GM23338 (cell line): ENCODE results near the gene IL1R1. TPM values are rescaled to one million over a fixed set of nuclear protein-coding genes. Genes with fewer than 3 reads are reported as not detected.

Experiments used
- ATAC-seq: fragments of 200-7000 bp; cut with Tn5 transposase; 3 replicates; pipeline ENCODE4 v1.9.1; 2020
- DNase-seq: peaks from one replicate; pipeline ENCODE4 v3.0.0-alpha.2; 2015; ENCODE audit warnings: low spot score
- H2AFZ ChIP-seq: fragments of 200-600 bp; sonication (generic); 2 replicates; pipeline ENCODE4 v1.8.0; 2016; ENCODE audit warnings: antibody characterized with exemption, mild to moderate bottlenecking, moderate library complexity
- H3F3A ChIP-seq: fragments of 200-600 bp; sonication (generic); replicated peaks from 2 replicates; pipeline ENCODE4 v1.8.0; 2017; ENCODE audit warnings: antibody characterized with exemption, mixed run types, low read depth
- H3K27ac ChIP-seq: fragments of 200-600 bp; sonication (generic); 2 replicates; pipeline ENCODE4 v1.6.1; 2016; ENCODE audit warnings: low read depth
- H3K27me3 ChIP-seq: fragments of 200-600 bp; sonication (generic); 2 replicates; pipeline ENCODE4 v1.8.0; 2016; ENCODE audit warnings: mild to moderate bottlenecking, mixed run types, moderate library complexity; ENCODE audit not compliant: insufficient read depth
- H3K36me3 ChIP-seq: fragments of 200-600 bp; sonication (generic); 2 replicates; pipeline ENCODE4 v1.8.0; 2016; ENCODE audit warnings: mild to moderate bottlenecking; ENCODE audit not compliant: insufficient read depth
- H3K4me1 ChIP-seq: fragments of 200-600 bp; sonication (generic); 2 replicates; pipeline ENCODE4 v1.8.0; 2016; ENCODE audit warnings: mild to moderate bottlenecking, moderate library complexity; ENCODE audit not compliant: insufficient read depth
- H3K4me2 ChIP-seq: fragments of 200-600 bp; sonication (generic); 2 replicates; pipeline ENCODE4 v1.7.1; 2017; ENCODE audit warnings: mixed run types
- H3K4me3 ChIP-seq: fragments of 200-600 bp; sonication (generic); 2 replicates; pipeline ENCODE4 v1.6.1; 2016; ENCODE audit warnings: mixed run types
- H3K79me2 ChIP-seq: fragments of 200-600 bp; sonication (generic); replicated peaks from 2 replicates; pipeline ENCODE4 v1.8.0; 2017; ENCODE audit warnings: mild to moderate bottlenecking; ENCODE audit not compliant: insufficient read depth
- H3K9me2 ChIP-seq: fragments of 200-600 bp; sonication (generic); 2 replicates; pipeline ENCODE4 v1.8.0; 2017; ENCODE audit not compliant: insufficient read depth
- H4K20me1 ChIP-seq: fragments of 200-600 bp; sonication (generic); replicated peaks from 2 replicates; pipeline ENCODE4 v1.8.0; 2017; ENCODE audit warnings: mild to moderate bottlenecking; ENCODE audit not compliant: insufficient read depth
- H3K27ac Mint-ChIP-seq: 2 replicates; pipeline ENCODE4 v1.8.0; 2020; ENCODE audit warnings: inconsistent platforms, mild to moderate bottlenecking, moderate library complexity, mixed read lengths
- H3K27me3 Mint-ChIP-seq: 3 replicates; pipeline ENCODE4 v1.8.0; 2022; ENCODE audit warnings: low read depth, mild to moderate bottlenecking, moderate library complexity, mixed read lengths, inconsistent platforms; ENCODE audit not compliant: insufficient read depth, poor library complexity
- H3K36me3 Mint-ChIP-seq: 3 replicates; pipeline ENCODE4 v1.8.0; 2021; ENCODE audit warnings: low read depth, mild to moderate bottlenecking, inconsistent platforms, moderate library complexity, mixed read lengths
- H3K4me1 Mint-ChIP-seq: 3 replicates; pipeline ENCODE4 v1.8.0; 2020; ENCODE audit warnings: mild to moderate bottlenecking, inconsistent platforms, mixed read lengths
- H3K4me3 Mint-ChIP-seq: 3 replicates; pipeline ENCODE4 v1.8.0; 2021; ENCODE audit warnings: moderate library complexity, mild to moderate bottlenecking, inconsistent platforms, mixed read lengths
- H3K9me3 Mint-ChIP-seq: 3 replicates; pipeline ENCODE4 v1.8.0; 2020; ENCODE audit warnings: moderate library complexity, mild to moderate bottlenecking, inconsistent platforms, mixed read lengths
- CREB1 ChIP-seq: fragments of 250-450 bp; sonication (Bioruptor Pico); IDR thresholded peaks from 2 replicates; pipeline ENCODE4 v1.5.0; 2020; ENCODE audit warnings: low read depth, mild to moderate bottlenecking, moderate library complexity
- ETS1 ChIP-seq: IDR thresholded peaks from 2 replicates; pipeline ENCODE4 v1.6.1; 2016; ENCODE audit warnings: antibody characterized with exemption
- EZH2 ChIP-seq: fragments of 200-600 bp; sonication (generic); IDR thresholded peaks from one replicate; pipeline ENCODE4 v1.8.0; 2017; ENCODE audit warnings: antibody characterized with exemption, mild to moderate bottlenecking, low read depth; ENCODE audit not compliant: unreplicated experiment
- EZH2phosphoT487 ChIP-seq: fragments of 200-600 bp; sonication (generic); IDR thresholded peaks from one replicate; pipeline ENCODE4 v1.8.1; 2018; ENCODE audit warnings: antibody characterized with exemption; ENCODE audit not compliant: unreplicated experiment
- JUNB ChIP-seq: IDR thresholded peaks from one replicate; pipeline ENCODE4 v1.6.1; 2016; ENCODE audit warnings: antibody characterized with exemption; ENCODE audit not compliant: unreplicated experiment
- NANOG ChIP-seq: IDR thresholded peaks from 2 replicates; pipeline ENCODE4 v1.6.1; 2016; ENCODE audit warnings: antibody characterized with exemption, borderline replicate concordance
- REST ChIP-seq: IDR thresholded peaks from one replicate; pipeline ENCODE4 v1.6.1; 2018; ENCODE audit warnings: antibody characterized with exemption; ENCODE audit not compliant: unreplicated experiment
- ZNF114 ChIP-seq: fragments of 250-450 bp; sonication (Bioruptor Pico); IDR thresholded peaks from 2 replicates; pipeline ENCODE4 v1.5.0; 2020; ENCODE audit warnings: mild to moderate bottlenecking, moderate library complexity
- ZNF331 ChIP-seq: fragments of 250-450 bp; sonication (Bioruptor Pico); IDR thresholded peaks from 2 replicates; pipeline ENCODE4 v1.5.0; 2020; ENCODE audit warnings: low read depth, mild to moderate bottlenecking, moderate library complexity
- polyA plus RNA-seq: library from polyadenylated mRNA; unstranded; fragments of >200 nt; fragmentation: Nextera tagmentation; extraction: Ambion mirVana; gene quantifications from 2 replicates; pipeline ENCODE4 v1.2.1, GENCODE V29; 2016
- total RNA-seq: library from RNA; depleted of rRNA; stranded (reverse); fragments of >200 nt; shearing (Covaris generic); gene quantifications from 2 replicates; pipeline ENCODE4 v1.2.3, GENCODE V29; 2014
- TF ChIP-seq, protein P1 (sequence below), 2 experiments: fragments of 200-600 bp in 1 of 2; sonication (generic) in 1 of 2; conservative IDR thresholded peaks; 2 replicates each; pipeline versions ENCODE4 v1.5.1 to v1.6.1; 2016 to 2017; ENCODE audit warnings: antibody characterized with exemption in 2 of 2, low read depth in 2 of 2, mild to moderate bottlenecking in 2 of 2, moderate library complexity in 1 of 2

IL1R1 gene
- total and polyA plus RNA-seq, 2 experiments from 2014 or later: 0.17 TPM; not detected in 1

- Histone ChIP-seq H3K79me2 (no peaks in the 10 kb centered on the region), H4K20me1 (no peaks in the 10 kb centered on the region), H2AFZ (no peak overlapping the region), H3K4me1 (no peaks in the 10 kb centered on the region), H3K27ac (no peak overlapping the region), H3K27me3 (peaks cover 28% of the 10 kb centered on the region), H3K4me3 (no peak overlapping the region), H3K36me3 (no peaks in the 10 kb centered on the region), H3K9me2 (no peaks in the 10 kb centered on the region), H3K4me2 (no peak overlapping the region), H3F3A (no peaks in the 10 kb centered on the region)
- peaks cover 25% of the 10 kb centered on the region for H3K27me3 Mint-ChIP-seq
- no peaks in the 10 kb centered on the region; the same call in 2 of the 3 replicates for H3K36me3 Mint-ChIP-seq
- peaks cover 2% of the 10 kb centered on the region; the same call in 1 of the 3 replicates for H3K9me3 Mint-ChIP-seq
- no peak for DNase-seq
- no peak overlapping the region for H3K4me3 Mint-ChIP-seq
- H3K27ac Mint-ChIP-seq: no peak overlapping the region
- no peak for TF ChIP-seq ETS1
- no peak for TF ChIP-seq JUNB
- no peak for TF ChIP-seq ZNF114 (CRISPR knock-in tag)
- no peak for TF ChIP-seq REST
- TF ChIP-seq NANOG: no peak
- TF ChIP-seq, protein P1, sequence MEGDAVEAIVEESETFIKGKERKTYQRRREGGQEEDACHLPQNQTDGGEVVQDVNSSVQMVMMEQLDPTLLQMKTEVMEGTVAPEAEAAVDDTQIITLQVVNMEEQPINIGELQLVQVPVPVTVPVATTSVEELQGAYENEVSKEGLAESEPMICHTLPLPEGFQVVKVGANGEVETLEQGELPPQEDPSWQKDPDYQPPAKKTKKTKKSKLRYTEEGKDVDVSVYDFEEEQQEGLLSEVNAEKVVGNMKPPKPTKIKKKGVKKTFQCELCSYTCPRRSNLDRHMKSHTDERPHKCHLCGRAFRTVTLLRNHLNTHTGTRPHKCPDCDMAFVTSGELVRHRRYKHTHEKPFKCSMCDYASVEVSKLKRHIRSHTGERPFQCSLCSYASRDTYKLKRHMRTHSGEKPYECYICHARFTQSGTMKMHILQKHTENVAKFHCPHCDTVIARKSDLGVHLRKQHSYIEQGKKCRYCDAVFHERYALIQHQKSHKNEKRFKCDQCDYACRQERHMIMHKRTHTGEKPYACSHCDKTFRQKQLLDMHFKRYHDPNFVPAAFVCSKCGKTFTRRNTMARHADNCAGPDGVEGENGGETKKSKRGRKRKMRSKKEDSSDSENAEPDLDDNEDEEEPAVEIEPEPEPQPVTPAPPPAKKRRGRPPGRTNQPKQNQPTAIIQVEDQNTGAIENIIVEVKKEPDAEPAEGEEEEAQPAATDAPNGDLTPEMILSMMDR (conservative IDR thresholded peaks at IDR 0.05; ENCODE audit: low read depth in 2 of 2): no peak
- TF ChIP-seq EZH2phosphoT487: no peak
- no peak for TF ChIP-seq ZNF331
- TF ChIP-seq CREB1 (CRISPR knock-in tag): no peak
- no peak for ATAC-seq
- no peaks in the 10 kb centered on the region; the same call in 2 of the 3 replicates for H3K4me1 Mint-ChIP-seq
Measured at GRCh38 chr2:102191501-102191900, 49.0 kb downstream of the IL1R1 start.

DNA sequence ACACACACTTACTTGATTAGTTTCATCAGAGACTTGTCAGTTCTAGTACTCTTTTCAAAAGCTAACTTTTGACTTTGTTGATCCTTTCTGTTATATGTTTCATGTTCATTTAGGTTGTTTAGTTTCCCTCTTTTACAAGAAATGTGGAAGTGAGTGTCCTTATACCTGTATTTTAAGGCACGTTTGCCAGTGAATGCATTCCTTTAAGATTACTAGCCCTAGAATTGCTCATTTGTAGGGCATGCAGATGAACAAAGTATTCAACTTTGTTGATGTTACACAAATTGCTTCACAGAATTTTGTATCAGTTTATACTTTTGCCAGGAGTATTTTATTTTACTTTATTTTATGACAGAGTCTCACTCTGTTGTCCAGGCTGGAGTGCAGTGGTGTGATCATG is 50.5 kb downstream of the IL1R1 start:
- no peak overlapping the region for H3K27ac ChIP-seq
- no peak for TF ChIP-seq EZH2phosphoT487
- no peak for TF ChIP-seq ZNF331
- no peak for TF ChIP-seq EZH2
- no peak for TF ChIP-seq JUNB
- TF ChIP-seq ZNF114 (CRISPR knock-in tag): no peak
- TF ChIP-seq, protein P1 (conservative IDR thresholded peaks at IDR 0.05; ENCODE audit: low read depth in 2 of 2): no peak
- H3K9me3 Mint-ChIP-seq: peaks cover under 1% of the 10 kb centered on the region; the same call in 1 of the 3 replicates
- H3K27me3 Mint-ChIP-seq: peaks cover 11% of the 10 kb centered on the region
- ATAC-seq (no peak), DNase-seq (no peak)
- no peaks in the 10 kb centered on the region for H3K36me3 Mint-ChIP-seq
- H4K20me1 ChIP-seq: no peaks in the 10 kb centered on the region
- H3K27me3 ChIP-seq: peaks cover 12% of the 10 kb centered on the region
- no peaks in the 10 kb centered on the region for H3F3A ChIP-seq
- H3K79me2 ChIP-seq: no peaks in the 10 kb centered on the region
- no peaks in the 10 kb centered on the region for H3K4me1 ChIP-seq
- H3K36me3 ChIP-seq: no peaks in the 10 kb centered on the region
- no peak overlapping the region for H3K4me3 Mint-ChIP-seq
- H2AFZ ChIP-seq: no peak overlapping the region
- H3K4me1 Mint-ChIP-seq: no peaks in the 10 kb centered on the region; the same call in 2 of the 3 replicates
- no peaks in the 10 kb centered on the region for H3K9me2 ChIP-seq
- H3K4me3 ChIP-seq: no peak overlapping the region
- no peak overlapping the region for H3K27ac Mint-ChIP-seq
- H3K4me2 ChIP-seq: no peak overlapping the region
